Activated CD8-positive, alpha-beta memory T cell treated with anti-CD3 and anti-CD28 coated beads, Interleukin-2, amount 50 U/mL, for 48 hours (primary cell): Measurements from ENCODE around the gene FBXO21.
"Not testable (repeated sequence)": the region's sequence is repeated elsewhere in the genome, so short reads cannot be mapped to it uniquely, and the experiment has no call there.

Experiments
- DNase-seq: peaks from one replicate; pipeline ENCODE4 v3.0.0-alpha.2; 2020

Gene FBXO21, protein sequence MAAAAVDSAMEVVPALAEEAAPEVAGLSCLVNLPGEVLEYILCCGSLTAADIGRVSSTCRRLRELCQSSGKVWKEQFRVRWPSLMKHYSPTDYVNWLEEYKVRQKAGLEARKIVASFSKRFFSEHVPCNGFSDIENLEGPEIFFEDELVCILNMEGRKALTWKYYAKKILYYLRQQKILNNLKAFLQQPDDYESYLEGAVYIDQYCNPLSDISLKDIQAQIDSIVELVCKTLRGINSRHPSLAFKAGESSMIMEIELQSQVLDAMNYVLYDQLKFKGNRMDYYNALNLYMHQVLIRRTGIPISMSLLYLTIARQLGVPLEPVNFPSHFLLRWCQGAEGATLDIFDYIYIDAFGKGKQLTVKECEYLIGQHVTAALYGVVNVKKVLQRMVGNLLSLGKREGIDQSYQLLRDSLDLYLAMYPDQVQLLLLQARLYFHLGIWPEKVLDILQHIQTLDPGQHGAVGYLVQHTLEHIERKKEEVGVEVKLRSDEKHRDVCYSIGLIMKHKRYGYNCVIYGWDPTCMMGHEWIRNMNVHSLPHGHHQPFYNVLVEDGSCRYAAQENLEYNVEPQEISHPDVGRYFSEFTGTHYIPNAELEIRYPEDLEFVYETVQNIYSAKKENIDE

DNA sequence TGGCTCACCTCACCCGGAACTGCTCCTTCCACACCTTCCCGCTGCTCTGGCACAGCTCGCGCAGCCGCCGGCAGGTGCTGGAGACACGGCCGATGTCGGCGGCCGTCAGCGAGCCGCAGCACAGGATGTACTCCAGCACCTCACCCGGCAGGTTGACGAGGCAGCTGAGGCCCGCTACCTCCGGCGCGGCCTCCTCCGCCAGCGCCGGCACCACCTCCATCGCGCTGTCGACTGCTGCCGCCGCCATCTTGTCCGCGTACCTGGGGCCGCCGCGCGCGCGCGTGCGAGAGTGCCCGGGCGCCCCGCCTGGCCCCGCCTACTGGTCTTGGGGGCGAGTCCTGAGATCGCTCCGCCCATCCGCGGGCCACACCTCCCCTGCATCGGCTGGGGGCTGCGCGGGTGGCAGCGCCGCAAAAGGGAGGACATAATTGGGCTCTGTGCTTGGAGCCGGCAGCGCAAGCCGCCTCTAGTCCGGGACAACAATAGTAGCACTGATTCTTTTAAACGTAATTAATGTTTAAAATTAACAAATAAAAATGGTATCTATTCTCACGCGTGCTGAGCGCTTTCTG is at the start of gene FBXO21:
TSS of gene FBXO21 (minus strand) at position 261 of the 572 bp plus-strand sequence. CDS start at position 247, 14 bp downstream.
- peak; percentile 97 for DNase-seq

DNA sequence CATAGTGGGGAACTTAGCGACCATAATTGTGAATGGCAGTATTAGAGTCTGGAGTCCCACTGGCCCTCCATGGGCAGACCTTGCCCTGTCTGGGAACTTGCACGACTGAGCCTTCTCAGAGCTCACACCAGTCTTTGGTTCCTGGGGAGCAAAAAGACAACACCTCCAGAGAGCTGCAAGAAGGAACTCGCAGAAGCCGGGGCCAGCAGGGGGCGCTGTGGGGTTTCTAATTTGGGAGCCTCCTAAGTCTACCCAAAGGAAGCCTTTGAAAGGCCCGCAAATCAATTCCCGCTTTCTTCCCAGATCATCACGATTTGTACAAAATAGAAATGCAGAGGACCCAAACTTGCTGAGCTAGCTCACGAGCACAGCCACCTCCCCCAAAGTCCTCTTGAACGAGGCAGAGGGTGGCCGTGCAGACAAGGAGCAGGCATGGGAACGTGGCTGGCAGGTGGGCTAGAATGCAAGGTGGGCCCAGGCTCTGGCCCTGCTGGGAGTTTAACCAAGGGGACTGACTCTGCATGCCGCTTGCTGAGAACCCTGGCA is 46.3 kb upstream of the FBXO21 start:
- peak; percentile 99 for DNase-seq

DNA sequence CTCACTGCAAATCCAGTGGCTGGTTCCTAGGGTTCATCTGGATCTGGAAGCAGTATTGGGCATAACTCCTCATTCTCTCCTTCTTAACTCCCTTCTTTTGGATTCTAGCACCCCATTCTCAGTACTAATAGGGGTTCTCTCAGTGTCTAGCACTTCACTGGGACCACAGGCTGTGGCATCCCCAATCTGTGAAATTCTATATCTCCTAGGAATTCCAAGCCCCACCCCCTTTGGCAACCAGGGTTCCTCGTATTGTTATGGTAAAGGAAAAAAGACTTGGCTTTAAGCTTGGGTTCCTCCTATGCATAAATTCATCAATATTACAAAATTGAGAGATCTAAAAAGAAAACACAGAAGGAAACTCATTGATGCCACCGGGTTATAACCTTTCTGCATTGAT is 45.0 kb upstream of the FBXO21 start:
- no peak for DNase-seq

DNA sequence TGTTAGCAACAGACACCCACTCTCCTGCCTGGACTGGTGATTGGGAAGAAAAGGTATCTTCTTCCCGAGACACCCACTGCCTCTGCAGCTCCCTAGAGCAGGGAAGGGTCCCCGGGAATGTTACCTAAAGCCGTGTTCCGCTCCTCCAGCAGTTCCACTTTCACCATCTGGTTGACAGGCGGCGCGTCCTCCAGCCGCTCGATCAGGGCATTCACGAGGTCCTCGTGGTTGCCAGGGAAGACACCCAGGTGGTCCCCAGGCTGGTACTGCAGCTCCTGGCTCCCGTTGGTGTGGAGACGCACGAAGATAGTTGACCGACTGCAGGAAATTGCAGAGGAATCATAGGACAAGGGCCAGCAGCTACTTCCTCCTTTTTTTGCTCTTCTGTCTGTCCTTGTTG is 44.2 kb upstream of the FBXO21 start:
- no peak for DNase-seq

DNA sequence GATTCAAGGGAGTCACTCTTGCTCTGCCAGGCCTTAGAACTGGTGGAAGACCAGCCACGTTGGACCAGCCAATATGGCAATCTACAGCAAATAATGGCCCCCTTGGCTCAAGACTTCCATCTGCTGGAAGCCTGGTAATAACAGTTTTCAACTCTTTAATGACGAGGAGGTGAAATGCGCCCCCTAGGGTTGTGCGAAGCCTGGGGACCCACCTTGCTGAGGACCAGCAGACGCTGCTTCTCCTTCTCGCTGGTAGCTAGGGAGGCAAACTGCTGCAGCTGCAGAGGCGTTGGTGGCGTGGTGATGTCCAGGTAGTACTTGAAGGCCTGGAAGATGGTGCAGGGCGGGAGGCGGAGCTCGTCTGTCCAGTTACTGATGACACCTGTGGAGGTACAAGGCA is 41.5 kb upstream of the FBXO21 start:
- DNase-seq = no peak

DNA sequence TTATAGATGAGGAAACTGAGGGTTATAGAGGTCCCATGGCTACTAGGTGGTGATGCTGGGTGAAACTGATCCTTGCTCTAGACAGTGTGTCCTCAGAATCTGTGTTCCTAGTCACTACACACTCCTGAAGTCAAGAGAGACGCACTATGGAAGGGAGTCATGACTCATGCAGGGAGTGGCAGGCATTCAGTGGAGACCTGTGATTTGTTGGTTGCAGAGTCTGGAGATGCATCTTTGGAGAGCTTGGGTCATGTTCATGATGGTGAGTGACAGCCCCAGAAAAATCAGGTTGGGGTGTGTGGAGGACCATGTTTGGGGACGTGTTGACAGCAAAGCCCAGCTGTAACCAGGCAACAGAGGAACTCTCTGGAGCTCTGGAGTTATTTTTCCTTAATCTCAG is 38.0 kb upstream of the FBXO21 start:
- no peak for DNase-seq

DNA sequence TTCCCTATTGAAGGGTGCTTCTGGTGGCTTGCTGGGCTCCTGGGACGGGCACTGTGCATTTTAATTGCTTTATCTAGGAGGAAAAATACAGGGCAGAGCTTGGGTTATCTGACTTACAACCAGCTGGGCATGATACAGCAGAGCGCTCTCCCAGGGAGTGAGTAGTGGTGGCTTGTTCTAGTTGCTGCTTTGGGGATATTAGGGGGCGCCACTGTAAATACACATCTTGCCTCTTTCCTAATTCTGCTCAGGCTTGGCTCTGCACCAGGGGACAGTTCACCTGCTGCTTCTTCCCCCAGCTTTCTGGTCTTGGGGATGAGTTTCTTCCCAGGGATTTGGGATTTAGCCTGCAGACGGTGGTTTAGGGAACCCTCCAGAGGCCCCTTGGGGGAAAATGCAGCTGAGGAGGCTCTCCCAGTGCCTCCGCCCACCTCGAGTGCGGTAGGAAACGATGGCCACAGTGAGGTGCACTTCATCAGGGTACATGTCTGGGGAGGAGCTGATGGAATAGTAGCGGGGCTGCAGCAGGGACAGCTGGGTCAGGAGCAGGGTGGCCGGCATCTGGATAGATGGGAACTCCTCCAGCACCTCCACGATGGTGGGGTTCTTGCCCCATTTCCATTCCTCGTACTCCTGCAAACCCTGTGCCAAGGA is 36.9 kb upstream of the FBXO21 start:
- DNase-seq = no peak

DNA sequence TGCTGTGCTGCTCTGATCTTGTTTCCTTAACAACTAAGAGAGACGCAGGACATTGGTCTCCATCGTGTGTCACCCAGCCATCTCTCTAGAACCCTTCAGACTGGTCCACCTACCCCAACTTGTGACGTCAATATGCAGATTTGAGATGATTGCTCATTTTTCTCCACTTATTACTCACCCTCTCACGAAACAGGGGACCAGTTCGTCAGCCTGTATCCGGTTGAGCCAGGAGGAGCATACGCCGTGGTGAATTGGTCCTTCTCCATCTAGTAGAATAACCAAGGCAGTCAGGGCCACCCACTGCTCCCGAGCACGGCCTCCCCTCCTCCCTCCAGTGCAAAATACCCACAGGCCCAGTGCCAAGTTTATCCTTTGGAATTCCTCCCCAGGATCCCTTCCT is 36.2 kb upstream of the FBXO21 start:
- DNase-seq = no peak

DNA sequence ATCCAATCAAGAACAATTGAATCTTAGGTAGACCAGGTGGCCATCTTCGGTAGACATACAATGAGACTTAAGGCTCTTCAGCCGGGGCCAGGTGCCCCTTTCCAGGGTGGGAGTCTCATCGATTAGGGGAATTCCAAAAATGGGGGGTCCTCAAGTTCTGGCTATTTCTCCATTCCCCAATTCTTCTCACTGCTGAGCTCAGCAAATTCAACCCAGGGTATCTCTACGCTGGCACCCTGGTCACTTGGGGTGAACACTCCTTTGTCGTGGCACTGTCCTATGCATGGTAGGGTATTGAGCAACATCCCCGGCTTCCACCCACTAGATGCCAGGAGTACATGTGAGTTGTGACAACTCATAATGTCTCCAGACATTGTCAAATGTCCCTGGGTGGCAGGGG is 34.9 kb upstream of the FBXO21 start:
- DNase-seq = no peak

DNA sequence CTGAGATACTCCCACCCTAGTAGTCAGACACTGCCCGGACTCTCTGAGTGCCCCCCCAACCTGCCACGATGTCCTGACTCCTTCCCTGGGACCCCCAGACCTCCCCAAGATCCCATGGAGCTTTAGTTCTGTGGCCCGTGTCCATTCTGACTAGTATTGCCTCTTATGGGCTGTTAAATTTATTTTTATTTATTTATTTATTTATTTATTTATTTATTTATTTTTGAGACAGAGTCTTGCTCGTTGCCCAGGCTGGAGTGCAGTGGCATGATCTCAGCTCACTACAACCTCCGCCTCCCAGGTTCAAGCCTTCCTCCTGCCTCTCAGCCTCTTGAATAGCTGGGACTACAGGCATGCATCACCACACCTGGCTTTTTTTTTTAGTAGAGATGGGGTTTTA is 30.7 kb upstream of the FBXO21 start:
- not testable (repeated sequence) for DNase-seq

DNA sequence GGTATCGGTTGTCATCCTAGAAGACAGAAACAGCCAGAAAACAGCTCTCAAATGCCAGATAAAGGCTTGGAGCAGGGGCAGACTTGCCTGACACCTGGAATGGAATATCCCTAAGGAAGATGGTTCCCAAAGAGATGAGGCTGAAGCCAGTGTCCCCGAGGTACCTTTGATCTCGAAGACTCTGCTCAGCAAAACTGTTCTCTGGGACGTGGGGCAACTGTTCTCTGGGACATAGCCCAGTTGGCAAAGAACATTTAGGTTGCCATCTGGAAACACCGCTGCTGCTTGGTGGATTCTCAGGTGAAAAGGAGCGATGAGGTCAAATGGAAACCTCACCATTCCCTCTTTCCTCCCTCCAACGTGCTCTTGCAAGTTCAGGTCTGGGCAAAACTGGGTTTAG is 27.9 kb upstream of the FBXO21 start:
- DNase-seq = no peak

DNA sequence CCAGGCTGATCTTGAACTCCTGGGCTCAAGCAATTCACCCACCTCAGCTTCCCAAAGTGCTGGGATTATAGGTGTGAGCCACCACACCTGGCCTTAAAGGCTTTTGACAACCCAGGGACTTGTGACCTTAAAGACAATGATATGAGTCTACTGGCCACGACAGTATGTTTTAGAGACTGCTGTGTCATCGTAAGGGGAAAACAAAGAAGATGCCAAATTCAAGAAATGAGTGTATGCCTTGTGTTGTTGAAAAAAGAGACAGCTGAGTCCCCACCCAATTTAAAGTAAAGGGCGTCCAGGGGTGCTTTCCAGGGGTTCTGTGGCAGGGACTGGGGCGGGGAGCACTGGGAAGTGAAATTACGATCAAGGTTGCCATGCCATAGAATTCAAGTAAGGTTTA is 26.4 kb upstream of the FBXO21 start:
- DNase-seq = no peak

DNA sequence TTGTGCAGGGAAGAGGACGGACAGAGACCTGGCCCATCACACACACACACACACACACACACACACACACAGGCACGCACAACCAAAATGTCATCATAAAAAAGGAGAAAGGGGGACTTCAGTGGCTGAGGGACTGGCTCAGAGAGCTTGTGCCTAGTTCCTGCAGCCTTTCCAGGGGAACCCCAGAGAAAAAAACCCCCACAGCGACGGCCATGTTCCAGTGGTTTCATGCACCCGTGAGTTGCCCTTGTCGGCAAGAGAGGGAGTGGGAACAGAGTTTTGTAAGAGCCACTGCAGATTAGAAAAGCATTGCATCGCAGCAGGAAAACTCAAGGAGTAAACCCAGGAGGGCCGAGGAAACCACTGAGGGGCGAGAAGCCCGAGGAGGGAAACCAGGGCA is 24.5 kb upstream of the FBXO21 start:
- no peak for DNase-seq

DNA sequence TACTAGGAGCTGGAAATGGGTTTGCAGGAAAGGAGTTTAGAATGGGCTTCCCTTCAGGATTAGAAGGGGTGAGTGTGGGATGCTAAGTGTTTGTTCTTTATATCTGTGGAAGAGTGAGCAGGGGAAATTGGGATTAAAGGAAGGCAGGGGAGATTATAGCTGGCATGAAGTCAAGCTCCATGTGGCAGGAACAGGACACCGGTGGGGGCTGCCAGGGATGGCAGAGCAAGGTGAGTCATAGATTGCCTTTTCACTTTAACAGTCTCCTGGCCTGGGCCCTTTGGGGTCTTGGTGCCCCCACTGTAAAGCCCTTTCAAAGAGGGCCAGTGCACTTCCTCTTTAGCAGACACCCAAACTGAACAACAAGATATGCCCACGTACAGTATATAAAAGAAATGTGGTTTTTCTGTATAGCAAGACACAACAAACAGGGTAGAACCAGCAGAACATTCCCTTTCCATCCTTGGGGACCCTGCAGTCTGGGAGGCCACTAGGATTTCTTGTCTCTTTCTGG is 23.1 kb upstream of the FBXO21 start:
- no peak for DNase-seq

DNA sequence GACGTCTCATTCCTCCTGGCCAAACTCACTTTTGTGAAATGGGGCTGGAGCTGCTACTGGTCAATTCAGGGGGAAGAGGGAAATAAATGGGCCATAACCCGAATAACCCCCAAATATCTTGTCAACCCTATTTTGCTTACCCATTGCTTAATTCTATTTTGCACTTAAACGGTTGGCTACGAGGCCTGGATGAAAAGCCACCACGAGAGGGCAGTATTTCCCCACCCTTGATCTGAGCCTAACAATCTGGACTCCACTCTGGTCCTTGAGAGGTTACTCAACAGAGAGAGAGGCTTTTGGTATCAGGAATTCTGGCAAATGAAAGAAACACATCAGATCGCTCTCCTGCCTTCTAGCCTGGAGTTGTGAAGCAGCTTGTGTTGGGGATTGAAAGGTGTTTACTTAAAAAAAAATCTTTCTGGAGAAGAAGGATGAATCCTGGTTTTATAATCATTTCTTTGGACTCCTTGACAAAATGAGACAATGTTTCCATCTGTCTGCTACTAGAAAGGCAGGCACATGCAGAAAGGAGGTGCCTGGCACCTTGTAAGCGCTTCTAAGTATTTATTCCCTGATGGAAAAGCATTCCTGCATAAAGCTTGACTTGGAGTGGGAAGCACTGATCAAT is 22.4 kb upstream of the FBXO21 start:
- DNase-seq = peak; percentile 83

DNA sequence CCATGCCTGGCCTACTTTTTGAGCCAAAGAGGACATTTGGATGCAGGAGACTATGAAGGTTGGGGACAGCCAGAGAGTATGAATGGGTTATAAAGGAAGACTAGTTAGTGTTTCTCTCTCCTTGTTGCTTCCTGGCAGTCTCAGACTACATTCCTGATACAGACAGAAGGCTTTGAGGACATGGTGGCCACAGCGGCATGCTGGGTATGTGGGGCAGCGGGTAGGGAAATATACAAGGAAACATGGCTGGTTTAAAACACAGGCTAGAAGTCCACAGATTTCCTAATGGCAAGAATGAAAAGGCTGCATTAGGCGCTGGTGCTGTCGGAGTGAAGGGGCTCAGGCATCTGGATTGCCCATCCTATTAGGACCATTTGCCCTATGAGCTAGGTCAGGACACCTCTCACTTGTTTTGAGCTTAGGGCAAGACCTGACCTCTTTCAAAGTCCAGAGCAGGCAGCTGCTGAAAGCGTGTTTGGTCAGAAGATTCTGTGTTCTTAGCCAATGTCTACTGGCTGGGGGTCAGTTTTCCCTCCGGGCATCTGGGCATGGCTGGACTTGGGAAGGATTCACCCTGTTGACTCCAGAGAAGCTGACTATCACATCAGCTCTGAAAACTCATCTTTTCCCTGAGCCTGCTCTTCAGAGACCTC is 20.1 kb upstream of the FBXO21 start:
- no peak for DNase-seq

DNA sequence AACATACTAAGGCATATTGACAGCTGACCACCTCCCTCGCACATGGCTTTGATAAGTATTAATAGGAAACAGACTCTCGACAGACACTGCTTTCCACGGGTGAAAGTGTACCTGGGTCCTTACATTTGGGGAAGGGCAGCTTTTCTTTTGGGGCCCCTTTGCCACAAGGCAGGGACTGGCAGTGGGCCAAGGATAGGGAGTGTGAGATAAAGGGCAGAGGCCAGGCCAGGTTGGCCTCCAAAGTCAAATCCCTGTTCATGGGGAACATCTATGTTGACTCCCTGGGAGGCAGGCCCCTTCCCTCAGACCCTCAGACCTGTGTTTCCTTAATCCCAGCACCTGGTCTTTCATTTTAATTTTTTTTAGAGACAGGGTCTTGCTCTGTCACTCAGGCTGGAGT is 19.4 kb upstream of the FBXO21 start:
- DNase-seq = no peak

DNA sequence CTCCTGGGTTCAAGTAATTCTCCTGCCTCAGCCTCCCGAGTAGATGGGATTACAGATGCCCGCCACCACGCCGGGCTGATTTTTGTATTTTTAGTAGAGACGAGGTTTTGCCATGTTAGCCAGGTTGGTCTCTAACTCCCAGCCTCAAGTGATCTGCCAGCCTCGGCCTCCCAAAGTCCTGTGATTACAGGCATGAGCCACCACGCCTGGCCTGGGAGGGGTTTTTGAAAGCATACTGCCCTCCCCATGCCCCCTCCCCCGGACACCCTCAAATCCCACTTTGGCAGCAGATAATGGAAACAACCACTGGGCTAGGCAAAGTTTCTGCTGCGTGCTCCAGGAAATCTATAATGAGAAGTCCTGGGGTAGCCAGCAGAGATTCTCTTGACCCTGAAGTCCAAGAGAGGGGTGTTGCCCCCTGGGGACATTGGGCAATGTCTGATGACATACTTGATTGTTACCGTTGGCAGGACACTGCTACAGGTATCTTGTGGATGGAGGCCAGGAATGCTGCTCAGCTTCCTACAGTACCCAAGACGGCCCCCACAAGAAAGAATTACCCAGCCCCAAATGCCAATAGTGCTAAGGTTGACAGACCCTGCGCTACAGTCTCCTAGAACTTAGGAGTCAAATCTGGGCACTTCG is 18.7 kb upstream of the FBXO21 start:
- no peak for DNase-seq

DNA sequence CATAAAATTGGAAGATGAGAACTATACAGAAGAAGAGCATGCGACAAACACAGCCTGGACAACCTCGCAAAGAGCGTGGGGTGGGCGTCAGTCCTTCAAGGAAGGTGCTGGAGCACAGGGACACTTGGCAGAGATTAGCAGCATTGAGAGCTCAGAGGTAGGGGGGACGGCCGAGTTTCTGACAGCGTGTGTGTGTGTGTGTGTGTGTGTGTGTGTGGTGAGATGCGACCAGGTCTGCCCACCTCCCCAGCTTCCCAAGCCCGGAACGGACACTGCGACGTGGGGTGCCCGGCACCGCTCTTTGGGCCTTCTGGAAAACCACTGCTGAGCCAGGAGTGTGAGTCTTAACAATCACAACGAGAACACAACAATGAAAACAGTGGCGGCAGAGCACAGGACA is 17.9 kb upstream of the FBXO21 start:
- DNase-seq = no peak

DNA sequence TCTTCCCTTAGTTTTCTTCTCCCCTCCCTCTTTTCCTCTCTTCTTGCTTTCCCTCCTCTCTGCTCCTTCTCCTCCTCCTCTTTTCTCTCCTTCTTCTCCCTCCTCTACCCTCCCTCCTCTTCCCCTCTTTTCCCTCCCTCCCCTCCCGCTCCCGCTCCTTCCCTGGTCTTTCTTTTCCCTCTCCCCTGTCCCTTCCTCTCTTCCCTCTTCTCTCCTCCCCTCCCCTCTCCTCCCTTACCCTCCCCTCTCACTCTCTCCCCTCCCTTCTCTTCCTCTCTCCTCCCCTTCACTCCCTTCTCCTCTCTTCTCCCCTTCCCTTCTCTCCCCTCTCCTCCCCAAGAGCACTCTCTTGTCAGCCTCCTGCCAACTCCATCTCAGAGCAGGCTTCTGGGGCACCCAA is 17.4 kb upstream of the FBXO21 start:
- no peak for DNase-seq

DNA sequence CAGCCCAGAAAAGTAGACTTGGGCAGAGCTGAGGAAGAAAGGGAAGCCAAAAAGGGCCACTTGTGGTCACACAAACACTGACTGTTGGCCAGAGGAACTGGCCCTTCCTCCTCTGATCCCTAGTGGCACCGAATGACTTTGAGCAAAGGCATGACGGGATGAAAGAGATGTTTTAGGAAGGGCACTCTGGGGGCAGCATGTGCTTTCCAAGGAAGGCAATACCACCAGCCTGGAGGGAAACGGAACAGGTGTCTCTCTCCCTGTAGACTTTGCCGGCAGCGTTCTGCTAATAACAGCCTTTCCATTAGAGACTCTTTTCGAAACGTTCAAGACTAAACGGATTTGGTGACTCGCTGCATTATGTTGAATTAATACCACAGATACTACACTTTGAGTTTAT is 12.3 kb upstream of the FBXO21 start:
- DNase-seq = no peak

DNA sequence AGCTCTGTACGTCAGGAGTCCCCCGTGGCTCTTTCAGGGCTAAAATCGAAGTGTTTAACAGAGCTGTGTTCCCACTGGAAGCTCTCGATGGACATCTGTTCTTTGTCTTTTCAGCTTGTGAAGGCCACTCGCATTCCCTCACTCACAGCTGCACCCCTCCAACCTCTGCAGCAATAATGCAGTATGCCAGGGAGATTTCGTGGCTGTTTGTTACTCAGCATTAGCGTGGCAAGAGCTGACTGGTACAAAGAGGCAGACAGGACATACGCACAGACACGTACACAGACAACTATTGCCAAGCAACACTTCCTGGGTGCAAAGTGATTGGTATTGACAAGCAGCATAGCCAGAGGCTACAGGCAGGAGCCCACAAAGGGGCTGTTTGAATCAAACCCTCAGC is 11.8 kb upstream of the FBXO21 start:
- no peak for DNase-seq
